Neural progenitor cell (in vitro differentiated cells): ENCODE measurements around the gene ALLC. TPM values are rescaled to one million over a fixed set of nuclear protein-coding genes. Genes with fewer than 3 reads are reported as not detected.

Experiments
- DNase-seq: peaks from one replicate; pipeline ENCODE4 v3.0.0-alpha.2; 2016; ENCODE audit warnings: low spot score
- H2AFZ ChIP-seq: fragments of 200-600 bp; sonication (generic); replicated peaks from 2 replicates; pipeline ENCODE4 v1.6.1; 2016; ENCODE audit warnings: antibody characterized with exemption
- H3F3A ChIP-seq: fragments of 200-600 bp; sonication (generic); 2 replicates; pipeline ENCODE4 v1.6.1; 2016; ENCODE audit warnings: antibody characterized with exemption, low read depth
- H3K27ac ChIP-seq: fragments of 200-600 bp; sonication (generic); 2 replicates; pipeline ENCODE4 v1.5.1; 2016; ENCODE audit warnings: mild to moderate bottlenecking
- H3K27me3 ChIP-seq: fragments of 200-600 bp; sonication (generic); 2 replicates; pipeline ENCODE4 v1.6.1; 2016; ENCODE audit warnings: mild to moderate bottlenecking, moderate library complexity
- H3K36me3 ChIP-seq: fragments of 200-600 bp; sonication (generic); 2 replicates; pipeline ENCODE4 v1.5.1; 2016
- H3K4me1 ChIP-seq: fragments of 200-600 bp; sonication (generic); 2 replicates; pipeline ENCODE4 v1.6.1; 2016; ENCODE audit warnings: mixed run types
- H3K4me2 ChIP-seq: fragments of 200-600 bp; sonication (generic); 2 replicates; pipeline ENCODE4 v1.6.1; 2016
- H3K4me3 ChIP-seq: fragments of 200-600 bp; sonication (generic); 2 replicates; pipeline ENCODE4 v1.5.1; 2016
- H3K79me2 ChIP-seq: fragments of 200-600 bp; sonication (generic); 2 replicates; pipeline ENCODE4 v1.6.1; 2016; ENCODE audit warnings: low read depth
- H3K9ac ChIP-seq: fragments of 200-600 bp; sonication (generic); 2 replicates; pipeline ENCODE4 v1.6.1; 2016
- H3K9me3 ChIP-seq: fragments of 200-600 bp; sonication (generic); 2 replicates; pipeline ENCODE4 v1.5.1; 2016; ENCODE audit warnings: low read depth
- H4K20me1 ChIP-seq: fragments of 200-600 bp; sonication (generic); 2 replicates; pipeline ENCODE4 v1.6.1; 2016; ENCODE audit warnings: low read depth
- H3K27ac Mint-ChIP-seq: 3 replicates; pipeline ENCODE4 v1.8.0; 2021; ENCODE audit warnings: mixed read lengths
- H3K27me3 Mint-ChIP-seq: 2 replicates; pipeline ENCODE4 v1.8.0; 2022; ENCODE audit warnings: low read depth, mild to moderate bottlenecking, inconsistent platforms, moderate library complexity, mixed read lengths; ENCODE audit not compliant: insufficient read depth
- H3K36me3 Mint-ChIP-seq: 3 replicates; pipeline ENCODE4 v1.8.0; 2021; ENCODE audit warnings: mixed read lengths
- H3K4me1 Mint-ChIP-seq: 3 replicates; pipeline ENCODE4 v1.8.0; 2021; ENCODE audit warnings: mixed read lengths
- H3K4me3 Mint-ChIP-seq: 3 replicates; pipeline ENCODE4 v1.8.0; 2021; ENCODE audit warnings: mild to moderate bottlenecking, moderate library complexity, mixed read lengths
- H3K9me3 Mint-ChIP-seq: 3 replicates; pipeline ENCODE4 v1.8.0; 2020; ENCODE audit warnings: mixed read lengths
- CTCF ChIP-seq: fragments of 200-600 bp; sonication (generic); IDR thresholded peaks from 2 replicates; pipeline ENCODE4 v1.5.1; 2017; ENCODE audit warnings: antibody characterized with exemption, mild to moderate bottlenecking
- EZH2 ChIP-seq: fragments of 200-600 bp; sonication (generic); IDR thresholded peaks from 2 replicates; pipeline ENCODE4 v1.6.1; 2017; ENCODE audit warnings: antibody characterized with exemption, mild to moderate bottlenecking, moderate library complexity
- EZH2phosphoT487 ChIP-seq: fragments of 200-600 bp; sonication (generic); IDR thresholded peaks from 2 replicates; pipeline ENCODE4 v1.6.1; 2017; ENCODE audit warnings: antibody characterized with exemption
- total RNA-seq: library from RNA; depleted of rRNA; stranded (reverse); fragments of >200 nt; gene quantifications from 2 replicates; pipeline ENCODE4 v1.2.3, GENCODE V29; 2015; ENCODE audit warnings: low replicate concordance

ALLC gene
- total RNA-seq, 1 donor from 2014 or later = not detected

GRCh38 chr2:3725458-3726250, 67.7 kb downstream of the ALLC start:
- H3K27ac ChIP-seq = no peak overlapping the region
- no peaks in the 10 kb centered on the region for H3K36me3 Mint-ChIP-seq
- no peaks in the 10 kb centered on the region for H3K79me2 ChIP-seq
- no peak overlapping the region for H3K4me3 Mint-ChIP-seq
- H3K9me3 Mint-ChIP-seq = peaks cover 13% of the 10 kb centered on the region
- no peak for DNase-seq
- H3K9me3 ChIP-seq = no peaks in the 10 kb centered on the region
- no peak overlapping the region for H3K4me3 ChIP-seq
- peak overlapping the region; percentile 21 for H3K27ac Mint-ChIP-seq
- H4K20me1 ChIP-seq = no peaks in the 10 kb centered on the region
- H3K36me3 ChIP-seq = no peaks in the 10 kb centered on the region
- TF ChIP-seq EZH2 = no peak
- no peak for TF ChIP-seq CTCF
- no peak for TF ChIP-seq EZH2phosphoT487
- H3K27me3 Mint-ChIP-seq = peaks cover 5% of the 10 kb centered on the region
- peaks cover 28% of the 10 kb centered on the region for H3K4me1 Mint-ChIP-seq
- peaks cover 9% of the 10 kb centered on the region for H3K4me1 ChIP-seq
- H3F3A ChIP-seq = no peaks in the 10 kb centered on the region
- peaks cover 6% of the 10 kb centered on the region for H3K27me3 ChIP-seq
- H2AFZ ChIP-seq = no peak overlapping the region
- no peak overlapping the region for H3K9ac ChIP-seq
- H3K4me2 ChIP-seq = no peak overlapping the region

GRCh38 chr2:3726511-3726910, 68.5 kb downstream of the ALLC start:
- Mint-ChIP-seq H3K9me3 (peaks cover 8% of the 10 kb centered on the region), H3K36me3 (no peaks in the 10 kb centered on the region), H3K27me3 (peaks cover 5% of the 10 kb centered on the region), H3K4me3 (no peak overlapping the region), H3K27ac (no peak overlapping the region), H3K4me1 (peaks cover 28% of the 10 kb centered on the region)
- Histone ChIP-seq H3K4me3 (no peak overlapping the region), H3F3A (no peaks in the 10 kb centered on the region), H3K4me1 (peaks cover 9% of the 10 kb centered on the region), H3K36me3 (no peaks in the 10 kb centered on the region), H3K79me2 (no peaks in the 10 kb centered on the region), H3K4me2 (no peak overlapping the region), H3K9ac (no peak overlapping the region), H3K27ac (no peak overlapping the region), H3K9me3 (no peaks in the 10 kb centered on the region), H3K27me3 (peaks cover 6% of the 10 kb centered on the region), H2AFZ (no peak overlapping the region), H4K20me1 (no peaks in the 10 kb centered on the region)
- no peak for TF ChIP-seq CTCF
- TF ChIP-seq EZH2phosphoT487 = no peak
- TF ChIP-seq EZH2 = no peak
- no peak for DNase-seq

- DNase-seq = peak; percentile 54
- Histone ChIP-seq H3F3A (no peaks in the 10 kb centered on the region), H3K9ac (no peak overlapping the region), H3K4me3 (peak overlapping the region; percentile 41), H3K27ac (no peak overlapping the region), H3K79me2 (no peaks in the 10 kb centered on the region), H3K36me3 (no peaks in the 10 kb centered on the region), H3K27me3 (peaks cover 6% of the 10 kb centered on the region), H3K4me1 (peaks cover 9% of the 10 kb centered on the region), H4K20me1 (no peaks in the 10 kb centered on the region), H3K4me2 (peak overlapping the region; percentile 71), H2AFZ (peak overlapping the region; percentile 83), H3K9me3 (no peaks in the 10 kb centered on the region)
- Mint-ChIP-seq H3K4me1 (peaks cover 28% of the 10 kb centered on the region), H3K27ac (peak overlapping the region; percentile 53), H3K9me3 (peaks cover 5% of the 10 kb centered on the region), H3K4me3 (peak overlapping the region; percentile 73), H3K36me3 (no peaks in the 10 kb centered on the region), H3K27me3 (peaks cover 2% of the 10 kb centered on the region)
- TF ChIP-seq EZH2phosphoT487 = no peak
- TF ChIP-seq CTCF = no peak
- TF ChIP-seq EZH2 = no peak
Measured at GRCh38 chr2:3727397-3728045, 69.5 kb downstream of the ALLC start.
